Mucosa of gallbladder (tissue), 1 donor: ENCODE measurements around the gene YAF2. TPM values are rescaled to one million over a fixed set of nuclear protein-coding genes. Genes with fewer than 3 reads are reported as not detected.

ENCODE experiments used
- DNase-seq: peaks from one replicate; pipeline ENCODE4 v3.0.0-alpha.2; 2020; ENCODE audit warnings: low spot score
- total RNA-seq: library from RNA; stranded (reverse); gene quantifications from one replicate; pipeline ENCODE4 v1.2.1, GENCODE V29; 2021
- donor health status: DM: no; HTN: no; CAD: no.

Gene YAF2
- total RNA-seq, 1 donor from 2014 or later = 23.8 TPM

GRCh38 chr12:42144408-42145196 is 93.4 kb downstream of the YAF2 start, which contains the start of gene GXYLT1:
Gene GXYLT1, minus strand, starts transcription at chr12:42144874. Its CDS starts 228 bp downstream, at chr12:42144646.
- DNase-seq = peak; percentile 93

- no peak for DNase-seq
These were observed 94.0 kb downstream of the YAF2 start for GRCh38 chr12:42144158-42144407.

GRCh38 chr12:42143452-42144157 is 94.4 kb downstream of the YAF2 start:
- no peak for DNase-seq

- no peak for DNase-seq
These were observed 96.0 kb downstream of the YAF2 start for GRCh38 chr12:42141981-42142606.

GRCh38 chr12:42140901-42141300 is 97.1 kb downstream of the YAF2 start:
- DNase-seq = no peak

GRCh38 chr12:42135259-42135814 is 102.7 kb downstream of the YAF2 start:
- no peak for DNase-seq

- no peak for DNase-seq
These were observed 107.2 kb downstream of the YAF2 start for GRCh38 chr12:42130672-42131402.

GRCh38 chr12:42129595-42130204 is 108.3 kb downstream of the YAF2 start:
- peak; percentile 35 for DNase-seq

GRCh38 chr12:42128888-42129287 is 109.2 kb downstream of the YAF2 start:
- DNase-seq = no peak

GRCh38 chr12:42128327-42128726 is 109.7 kb downstream of the YAF2 start:
- DNase-seq = no peak

- no peak for DNase-seq
These were observed 111.1 kb downstream of the YAF2 start for GRCh38 chr12:42126963-42127362.

- DNase-seq = no peak
These were observed 112.7 kb downstream of the YAF2 start for GRCh38 chr12:42125388-42125767.

GRCh38 chr12:42124764-42125387 is 113.2 kb downstream of the YAF2 start:
- no peak for DNase-seq

GRCh38 chr12:42119085-42119633 is 118.9 kb downstream of the YAF2 start:
- DNase-seq = no peak

- DNase-seq = no peak
These were observed 119.7 kb downstream of the YAF2 start for GRCh38 chr12:42118136-42118879.

- no peak for DNase-seq
These were observed 129.0 kb downstream of the YAF2 start for GRCh38 chr12:42109031-42109430.
